Vagina (tissue), 2 donors: ENCODE measurements around the gene COL28A1. TPM values are rescaled to one million over a fixed set of nuclear protein-coding genes. Genes with fewer than 3 reads are reported as not detected.

Source experiments
- DNase-seq, 2 donors: peaks; one replicate each; pipeline ENCODE4 v3.0.0-alpha.2; 2017; ENCODE audit errors: extremely low spot score in 2 of 2
- H3K27ac ChIP-seq: fragments of 200-600 bp; sonication (generic); one replicate; pipeline ENCODE4 v1.5.1; 2019
- H3K27me3 ChIP-seq: fragments of 200-600 bp; sonication (generic); one replicate; pipeline ENCODE4 v1.5.1; 2019
- H3K36me3 ChIP-seq, 2 donors: fragments of 200-600 bp; sonication (generic); one replicate each; pipeline ENCODE4 v1.5.1; 2017 to 2019
- H3K4me1 ChIP-seq: fragments of 200-600 bp; sonication (generic); one replicate; pipeline ENCODE4 v1.5.1; 2019
- H3K4me3 ChIP-seq, 2 donors: fragments of 200-600 bp; sonication (generic); 1 replicate in 1 of 2; 2 replicates in 1 of 2; pipeline ENCODE4 v1.5.1; 2016 to 2019
- H3K9me3 ChIP-seq: fragments of 200-600 bp; sonication (generic); one replicate; pipeline ENCODE4 v1.5.1; 2019
- CTCF ChIP-seq, 3 experiments: fragments of 450-650 bp in 2 of 3; fragments of 200-600 bp in 1 of 3; sonication (generic) in 1 of 3; IDR thresholded peaks; one replicate each; pipeline ENCODE4 v1.5.1; 2017 to 2019; ENCODE audit warnings: antibody characterized with exemption in 3 of 3, mild to moderate bottlenecking in 2 of 3, moderate library complexity in 2 of 3
- POLR2A ChIP-seq, 2 donors: fragments of 450-650 bp; IDR thresholded peaks; one replicate each; pipeline ENCODE4 v1.6.1; 2017; ENCODE audit warnings: antibody characterized with exemption in 2 of 2, mild to moderate bottlenecking in 2 of 2, moderate library complexity in 2 of 2
- POLR2AphosphoS5 ChIP-seq, 2 donors: sonication (generic); formaldehyde crosslinking; IDR thresholded peaks; one replicate each; pipeline ENCODE4 v1.9.0; 2017; ENCODE audit warnings: antibody characterized with exemption in 2 of 2, mild to moderate bottlenecking in 2 of 2, low read depth in 1 of 2; ENCODE audit not compliant: insufficient read depth in 1 of 2
- intact Hi-C: fragments of 100-400 bp; cut with DNase I; formaldehyde crosslinking; loops from one replicate; pipeline ENCODE4 v1.15.1; 2023
- total RNA-seq: library from RNA; depleted of rRNA; stranded (reverse); fragments of >200 nt; gene quantifications from one replicate; pipeline ENCODE4 v1.2.3, GENCODE V29; 2016

The COL28A1 gene
- total RNA-seq, 1 donor from 2014 or later, result 5.4 TPM

- intact Hi-C loops, result no loop called here
- H3K4me1 ChIP-seq, result no peaks in the 10 kb centered on the region
- no peak overlapping the region for H3K27ac ChIP-seq
- DNase-seq, result no peak
- H3K36me3 ChIP-seq, result no peaks in the 10 kb centered on the region
- TF ChIP-seq POLR2AphosphoS5 (IDR thresholded peaks at IDR 0.05; ENCODE audit: insufficient read depth in 1 of 2, low read depth in 1 of 2) (no peak), POLR2A (IDR thresholded peaks at IDR 0.05) (no peak), CTCF (IDR thresholded peaks at IDR 0.05) (no peak)
- H3K27me3 ChIP-seq, result no peaks in the 10 kb centered on the region
- H3K9me3 ChIP-seq, result no peaks in the 10 kb centered on the region
- H3K4me3 ChIP-seq, result no peak overlapping the region
Observed at GRCh38 chr7:7452119-7452518, 83.6 kb downstream of the COL28A1 start.

GRCh38 chr7:7449055-7449454 is 86.6 kb downstream of the COL28A1 start:
- H3K36me3 ChIP-seq, result no peaks in the 10 kb centered on the region
- DNase-seq, result no peak
- TF ChIP-seq CTCF (IDR thresholded peaks at IDR 0.05) (no peak), POLR2A (IDR thresholded peaks at IDR 0.05) (no peak), POLR2AphosphoS5 (IDR thresholded peaks at IDR 0.05; ENCODE audit: insufficient read depth in 1 of 2, low read depth in 1 of 2) (no peak)
- H3K4me1 ChIP-seq, result no peaks in the 10 kb centered on the region
- no peaks in the 10 kb centered on the region for H3K27me3 ChIP-seq
- intact Hi-C loops, result no loop called here
- no peak overlapping the region for H3K27ac ChIP-seq
- H3K4me3 ChIP-seq, result no peak overlapping the region
- no peaks in the 10 kb centered on the region for H3K9me3 ChIP-seq

- Histone ChIP-seq H3K27ac (no peak overlapping the region), H3K36me3 (no peaks in the 10 kb centered on the region), H3K4me3 (no peak overlapping the region), H3K4me1 (no peaks in the 10 kb centered on the region), H3K9me3 (no peaks in the 10 kb centered on the region), H3K27me3 (no peaks in the 10 kb centered on the region)
- no peak for DNase-seq
- no peak for TF ChIP-seq POLR2A (IDR thresholded peaks at IDR 0.05)
- TF ChIP-seq CTCF (IDR thresholded peaks at IDR 0.05), result no peak
- TF ChIP-seq POLR2AphosphoS5 (IDR thresholded peaks at IDR 0.05; ENCODE audit: insufficient read depth in 1 of 2, low read depth in 1 of 2), result peak in 1 of 2 donors; percentile 42
- intact Hi-C loops, result no loop called here
Observed at GRCh38 chr7:7446616-7447015, 89.1 kb downstream of the COL28A1 start.

- no peaks in the 10 kb centered on the region for H3K27me3 ChIP-seq
- no peak overlapping the region for H3K4me3 ChIP-seq
- no peak for DNase-seq
- no peak for TF ChIP-seq POLR2A (IDR thresholded peaks at IDR 0.05)
- no peak for TF ChIP-seq CTCF (IDR thresholded peaks at IDR 0.05)
- intact Hi-C loops, result no loop called here
- H3K9me3 ChIP-seq, result no peaks in the 10 kb centered on the region
- H3K36me3 ChIP-seq, result no peaks in the 10 kb centered on the region
- H3K4me1 ChIP-seq, result peaks cover 4% of the 10 kb centered on the region
- H3K27ac ChIP-seq, result no peak overlapping the region
Observed at GRCh38 chr7:7443806-7444350, 91.8 kb downstream of the COL28A1 start.

- no peak for TF ChIP-seq CTCF (IDR thresholded peaks at IDR 0.05)
- no peak for TF ChIP-seq POLR2AphosphoS5 (IDR thresholded peaks at IDR 0.05; ENCODE audit: insufficient read depth in 1 of 2, low read depth in 1 of 2)
- no peak for TF ChIP-seq POLR2A (IDR thresholded peaks at IDR 0.05)
- no peak overlapping the region for H3K27ac ChIP-seq
- no peak for DNase-seq
- no peaks in the 10 kb centered on the region for H3K27me3 ChIP-seq
- intact Hi-C loops, result no loop called here
- H3K4me3 ChIP-seq, result no peak overlapping the region
- no peaks in the 10 kb centered on the region for H3K36me3 ChIP-seq
- no peaks in the 10 kb centered on the region for H3K9me3 ChIP-seq
- H3K4me1 ChIP-seq, result peaks cover 12% of the 10 kb centered on the region
Observed at GRCh38 chr7:7439564-7439963, 96.1 kb downstream of the COL28A1 start.
